Dermis blood vessel endothelial cell (primary cell): ENCODE results near the gene RICTOR. TPM values are rescaled to one million over a fixed set of nuclear protein-coding genes. Genes with fewer than 3 reads are reported as not detected.

Source experiments
- DNase-seq: peaks from one replicate; pipeline ENCODE4 v3.0.0; 2010
- total RNA-seq: library from RNA; depleted of rRNA; stranded (reverse); fragments of >200 nt; gene quantifications from 2 replicates; pipeline ENCODE4 v1.2.3, GENCODE V29; 2014

Gene RICTOR
- 36.2 and 44.7 TPM in 2 replicates for total RNA-seq

- peak; percentile 92 for DNase-seq
Observed at GRCh38 chr5:39074017-39074814, at the start of gene RICTOR. Gene RICTOR (minus strand): TSS chr5:39074399. CDS start chr5:39074377, 22 bp downstream.

- no peak for DNase-seq
Observed at GRCh38 chr5:39121922-39122321, 47.7 kb upstream of the RICTOR start.

DNA sequence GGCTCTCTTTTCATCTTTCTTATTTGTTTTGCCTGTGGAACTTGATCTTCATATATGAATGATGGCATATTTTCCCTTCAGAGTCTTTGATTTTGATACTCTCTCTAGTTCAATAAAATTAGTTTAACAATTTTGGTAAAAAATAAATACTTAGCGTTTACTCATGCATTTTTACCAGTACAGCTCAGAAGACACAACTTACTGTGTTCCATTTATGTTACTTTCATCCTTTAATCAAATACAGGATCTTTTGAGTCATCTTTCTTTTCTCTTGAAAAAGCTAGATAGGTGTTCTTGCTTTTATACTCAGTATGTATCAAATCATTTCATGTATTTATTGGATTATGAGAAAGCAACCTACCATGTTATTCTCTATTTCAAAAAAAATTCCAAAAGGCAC lies 47.1 kb upstream of the RICTOR start:
- DNase-seq = no peak

DNA sequence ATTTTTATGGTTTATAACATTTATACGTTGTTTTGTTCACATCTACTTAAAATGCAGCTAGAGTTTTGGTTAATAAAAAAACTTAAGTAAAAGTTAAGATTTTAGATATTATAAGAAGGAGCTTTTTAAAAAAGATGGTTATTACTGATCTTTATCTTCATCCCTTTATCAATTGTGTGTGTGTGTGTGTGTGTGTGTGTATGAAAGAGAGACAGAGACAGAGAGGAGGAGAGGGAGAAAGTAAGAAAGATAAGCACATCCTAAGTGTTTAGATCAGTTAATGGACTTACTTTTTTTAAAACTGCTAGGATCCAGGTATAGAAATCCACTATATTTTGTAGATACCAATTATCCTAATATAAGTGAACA lies 45.8 kb upstream of the RICTOR start:
- no peak for DNase-seq

DNA sequence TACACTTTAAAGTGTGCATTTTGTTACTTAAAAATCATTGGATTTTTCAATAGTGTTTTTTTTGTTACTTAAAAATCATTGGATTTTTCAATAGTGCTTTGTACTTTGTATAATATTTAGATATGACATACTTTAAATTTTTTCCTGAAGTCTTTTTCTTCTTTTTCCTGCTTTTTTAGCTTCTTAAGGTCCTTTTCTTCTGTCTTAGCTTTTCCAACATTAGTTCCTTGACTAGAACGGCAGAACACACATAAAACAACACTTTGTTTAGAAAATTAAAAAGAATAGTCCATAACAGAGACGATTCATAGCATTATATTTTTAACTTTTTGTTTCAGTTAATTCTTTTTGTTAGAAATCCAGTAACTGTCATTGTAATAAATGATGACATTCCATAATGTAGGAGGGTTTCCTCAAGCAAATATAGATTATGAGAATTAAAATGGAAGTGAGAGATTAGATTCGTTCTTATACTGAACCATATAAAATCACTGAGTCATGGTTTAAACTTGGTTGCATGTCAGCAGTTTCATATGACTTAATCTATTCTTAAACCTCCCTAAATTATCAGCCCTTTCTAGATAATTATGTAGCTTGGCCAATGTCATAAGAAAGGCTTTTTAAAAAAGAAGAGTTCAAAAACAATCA lies 45.3 kb upstream of the RICTOR start:
- DNase-seq = no peak

DNA sequence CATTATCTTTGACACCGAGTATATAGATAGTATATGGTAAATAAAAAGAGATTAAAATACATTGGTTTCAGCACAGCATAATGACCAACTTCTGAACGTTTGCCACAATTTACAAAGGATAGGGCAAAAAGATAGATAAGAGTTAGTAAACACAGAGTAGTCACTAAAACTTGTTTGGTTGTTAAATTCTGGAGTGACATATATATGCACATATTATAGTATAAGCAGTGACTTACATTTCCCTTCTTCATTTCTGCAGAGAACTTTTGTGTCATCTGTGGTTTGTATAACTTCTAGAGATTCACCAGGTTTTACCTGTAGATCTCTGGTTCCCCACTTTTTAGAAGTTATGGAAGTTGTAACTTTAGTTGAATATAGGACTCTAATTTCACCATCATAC lies 44.4 kb upstream of the RICTOR start:
- DNase-seq = no peak

DNA sequence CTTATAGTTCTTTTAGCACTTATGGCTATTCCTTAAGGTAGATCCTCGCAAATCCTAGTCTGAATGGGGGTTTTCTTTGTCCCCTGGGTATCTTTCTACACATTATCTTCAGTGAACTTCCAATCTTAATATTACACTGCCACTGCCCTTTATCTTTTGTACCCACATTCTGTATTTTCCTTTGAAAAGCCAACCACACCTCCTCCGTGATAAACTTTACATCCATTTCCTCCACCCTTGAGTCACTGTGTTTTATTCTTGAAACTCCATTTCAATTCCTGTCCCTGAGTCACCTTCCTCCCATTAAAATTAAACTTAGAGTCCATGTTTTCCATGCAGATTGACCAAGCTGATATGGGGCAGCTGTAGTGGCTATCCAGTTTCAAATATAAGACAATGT lies 43.2 kb upstream of the RICTOR start:
- DNase-seq = peak; percentile 87

DNA sequence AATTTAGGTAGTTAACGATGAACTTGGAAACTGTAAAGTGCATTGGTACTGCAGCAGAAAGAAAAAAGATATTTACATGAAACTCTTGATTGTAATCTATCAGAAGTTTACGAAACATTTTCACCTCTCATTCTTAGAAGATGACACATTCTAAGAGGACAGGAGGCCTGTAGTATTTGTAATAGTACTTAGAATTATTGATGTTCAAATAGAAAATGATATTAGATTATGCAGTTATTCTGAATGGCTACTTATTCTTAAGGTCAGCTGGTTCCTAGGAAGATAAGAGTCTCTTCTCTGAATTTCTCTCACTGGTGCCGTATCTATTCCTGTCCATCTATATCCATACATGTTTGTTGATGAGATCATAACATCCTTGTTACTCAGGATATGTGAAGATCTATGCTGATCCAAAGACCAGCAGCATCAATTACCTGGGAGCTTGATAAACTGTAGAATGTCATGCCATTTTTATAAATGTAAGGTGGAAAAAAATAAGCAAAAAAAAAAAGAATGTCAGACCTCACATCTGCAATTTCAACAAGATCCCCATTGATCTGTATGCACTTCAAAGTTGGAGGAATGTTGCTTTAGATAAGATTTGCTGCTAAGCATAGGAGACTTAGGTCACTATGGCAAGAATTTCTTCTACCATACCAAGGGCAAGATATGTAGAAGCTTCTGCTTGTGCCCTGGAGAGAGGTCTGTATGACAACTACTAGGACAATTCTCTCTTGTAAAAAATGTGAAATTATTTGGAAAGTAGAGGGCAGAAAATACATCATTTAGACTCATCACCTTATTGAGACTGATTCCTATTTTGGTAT lies 42.4 kb upstream of the RICTOR start:
- DNase-seq = no peak

DNA sequence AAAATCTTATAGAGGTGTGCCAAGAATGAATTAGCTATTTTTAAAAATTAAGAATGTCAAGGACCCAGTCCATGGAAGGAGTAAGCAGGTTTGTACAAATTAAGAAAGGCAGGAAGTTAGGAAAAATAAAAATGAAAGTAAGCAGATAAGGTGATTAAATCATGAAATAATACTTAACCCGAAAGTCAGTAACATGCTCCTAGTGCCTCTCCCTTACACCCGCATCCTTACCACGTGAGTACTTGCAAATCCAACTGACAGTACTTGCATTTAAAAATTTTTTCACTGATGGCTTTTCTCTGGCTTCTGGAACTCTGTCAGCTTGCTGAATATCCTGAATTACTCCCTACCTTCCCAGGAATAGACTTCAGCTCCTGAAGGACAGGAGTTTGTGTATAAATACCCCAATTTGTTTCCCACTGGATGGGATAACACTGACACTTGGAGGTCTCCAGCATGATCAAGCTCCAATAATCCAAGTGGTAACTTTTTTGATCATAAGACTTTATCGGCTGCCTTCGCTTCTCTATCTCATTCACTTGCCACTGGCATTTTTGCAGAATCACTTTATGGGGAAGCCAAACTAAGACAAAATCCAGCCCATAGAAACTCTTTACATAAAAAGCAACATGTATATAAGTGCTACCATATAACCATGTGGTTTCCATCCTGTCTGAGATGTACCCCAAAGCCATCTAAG lies 41.6 kb upstream of the RICTOR start:
- no peak for DNase-seq

GRCh38 chr5:39114155-39114554 lies 40.0 kb upstream of the RICTOR start:
- DNase-seq = no peak

DNA sequence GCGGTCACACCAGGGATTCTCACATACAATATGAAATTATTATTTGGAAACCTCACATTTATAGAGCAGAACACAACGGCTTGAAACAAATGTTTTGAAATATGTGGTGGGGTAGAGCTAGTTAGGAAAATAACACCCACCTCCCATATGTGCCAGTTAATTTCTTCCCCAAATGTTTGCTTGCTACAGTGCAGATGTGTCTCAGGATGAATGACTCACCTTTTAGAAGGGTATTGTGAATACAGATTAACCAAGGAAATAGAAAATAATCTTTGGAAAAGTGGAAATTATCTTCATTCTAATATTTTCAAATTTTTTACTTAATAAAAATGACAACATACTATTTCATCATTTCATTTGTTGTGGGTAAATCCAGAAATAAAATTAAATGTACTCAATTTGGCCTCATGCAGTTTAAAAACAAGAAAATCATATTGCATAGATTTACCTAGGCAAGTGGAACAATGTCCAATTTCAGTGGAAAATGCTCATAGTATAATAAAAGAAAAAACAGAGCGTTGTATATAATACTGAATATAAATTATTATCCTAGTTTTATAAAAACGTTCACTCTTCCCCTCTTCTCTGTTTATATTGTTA lies 39.3 kb upstream of the RICTOR start:
- DNase-seq = peak; percentile 54

DNA sequence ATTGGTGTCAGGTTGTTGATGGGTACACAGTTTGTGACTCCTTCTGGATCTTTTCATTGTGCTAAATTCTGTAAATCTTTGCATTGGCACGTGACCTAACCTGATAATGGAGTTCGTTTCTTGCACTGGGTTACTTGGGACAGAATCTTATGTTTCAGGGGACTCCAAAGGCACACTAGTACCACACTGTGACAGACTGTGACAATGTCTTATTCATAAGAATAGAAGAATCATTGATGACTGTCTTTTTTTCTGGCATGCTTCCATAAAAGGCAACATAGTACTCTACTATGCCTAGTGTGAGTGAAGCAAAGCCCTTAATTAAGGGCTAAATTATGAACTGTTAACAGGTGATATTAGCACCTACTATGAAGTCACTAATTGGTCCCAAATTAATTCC lies 35.4 kb upstream of the RICTOR start:
- no peak for DNase-seq

- no peak for DNase-seq
Observed at GRCh38 chr5:39108987-39109386, 34.8 kb upstream of the RICTOR start.

DNA sequence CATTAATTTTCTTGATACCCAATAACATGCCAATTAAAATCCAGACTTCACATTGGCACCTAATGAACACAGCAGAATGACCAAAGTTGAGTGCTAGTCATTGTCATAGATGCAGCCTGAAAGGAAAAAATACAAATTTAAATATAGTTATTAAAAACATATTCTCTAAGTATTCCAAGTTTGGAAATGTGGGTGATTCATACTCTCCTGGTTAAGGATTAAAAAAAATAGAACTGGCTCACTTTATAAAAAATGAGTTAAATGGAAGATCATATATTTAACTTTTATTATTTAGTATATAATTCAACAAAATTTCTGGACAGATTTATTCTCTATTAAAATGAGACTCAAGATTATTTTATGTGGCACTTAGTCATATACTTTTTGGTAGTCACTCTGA lies 33.2 kb upstream of the RICTOR start:
- no peak for DNase-seq

DNA sequence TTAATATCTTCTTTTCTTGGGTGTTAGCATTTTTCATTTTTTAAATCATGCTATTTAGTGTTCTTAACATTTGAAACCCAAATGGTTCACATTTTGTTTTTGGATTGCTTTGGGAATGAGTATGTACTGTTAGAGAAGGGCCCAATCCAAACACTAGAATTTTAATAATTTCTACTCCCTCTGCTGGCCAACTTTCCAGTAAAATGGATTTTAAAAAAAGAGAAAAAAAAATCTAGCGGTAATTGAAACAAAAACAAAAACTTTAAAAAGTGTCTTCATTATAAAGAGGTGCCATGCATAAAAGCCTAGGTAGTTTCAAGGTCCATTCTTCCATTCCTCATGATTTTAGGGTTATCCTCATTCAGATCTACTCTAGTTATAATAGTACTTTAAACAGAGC lies 32.1 kb upstream of the RICTOR start:
- no peak for DNase-seq

GRCh38 chr5:39104221-39104620 lies 30.0 kb upstream of the RICTOR start:
- no peak for DNase-seq

DNA sequence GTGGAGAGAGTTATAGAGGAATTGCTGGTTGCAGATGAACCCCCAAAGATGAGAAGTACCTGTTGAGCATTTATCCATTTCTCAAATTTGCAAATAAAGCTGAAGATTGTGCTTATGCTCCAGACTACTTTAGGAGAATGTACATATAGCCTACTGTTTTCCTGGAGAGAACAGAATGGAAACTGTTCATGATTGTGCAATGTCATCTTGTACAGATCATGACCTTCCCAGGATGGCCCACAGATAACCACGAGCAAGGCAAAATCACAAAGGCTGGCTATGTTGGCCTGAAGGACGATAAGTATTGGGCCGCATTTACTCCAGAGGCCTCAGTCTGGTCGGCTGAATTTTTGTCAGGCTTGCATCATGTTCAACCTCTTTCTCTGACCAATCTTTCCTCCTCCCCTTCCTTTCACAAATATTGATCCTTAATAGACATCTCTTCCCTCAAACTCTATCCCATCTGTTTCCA lies 28.5 kb upstream of the RICTOR start:
- no peak for DNase-seq

GRCh38 chr5:39100851-39101396 lies 26.7 kb upstream of the RICTOR start:
- DNase-seq = peak; percentile 70

- DNase-seq = no peak
Observed at GRCh38 chr5:39100301-39100850, 26.2 kb upstream of the RICTOR start.

- DNase-seq = no peak
Observed at GRCh38 chr5:39099831-39100230, 25.6 kb upstream of the RICTOR start.

DNA sequence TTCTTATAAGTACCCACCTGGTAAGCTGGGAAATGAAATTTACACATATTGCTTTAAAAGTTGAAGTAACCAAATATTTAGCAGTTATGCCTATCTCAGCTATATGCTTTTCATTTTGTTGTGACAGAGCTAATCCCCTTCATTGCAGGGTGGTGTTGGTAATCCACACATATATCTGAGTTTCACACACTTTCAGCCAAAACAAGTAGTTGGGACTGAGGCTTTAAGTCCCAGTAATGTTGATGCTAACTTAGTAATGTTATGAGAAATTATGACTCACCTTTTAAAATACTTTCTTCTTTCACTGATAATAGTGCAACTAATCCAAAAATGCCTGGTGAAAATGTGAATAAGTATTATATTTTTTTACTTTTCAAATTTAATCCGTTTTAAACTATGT lies 19.2 kb upstream of the RICTOR start:
- DNase-seq = no peak
